Measurements from ENCODE around the gene SMU1.
A peak's percentile ranks its signal among the peaks of the same experiment; 100 is the strongest.
"Not testable (repeated sequence)": the region's sequence is repeated elsewhere in the genome, so short reads cannot be mapped to it uniquely, and the experiment has no call there.

Gene SMU1

DNA sequence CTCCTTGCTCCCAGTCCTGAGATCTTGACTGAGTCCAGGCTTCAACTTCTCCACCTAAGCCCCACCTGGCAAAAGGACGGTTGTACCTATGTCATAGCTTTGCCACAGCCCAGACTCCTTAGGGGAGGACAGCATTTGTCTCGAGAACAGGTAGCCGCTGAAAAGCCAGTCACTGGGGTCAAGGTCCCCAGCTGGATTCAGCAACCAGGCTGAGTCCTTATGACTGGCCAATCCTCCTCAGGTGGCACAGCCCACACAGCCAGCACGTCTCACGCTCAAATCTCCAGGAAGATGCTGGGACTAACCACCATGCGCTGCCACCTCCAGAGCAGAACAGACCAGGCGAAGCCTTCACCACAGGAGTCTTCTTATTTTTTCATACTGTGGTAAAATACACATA lies 27.9 kb upstream of the SMU1 start:
- DNase-seq = no peak

DNA sequence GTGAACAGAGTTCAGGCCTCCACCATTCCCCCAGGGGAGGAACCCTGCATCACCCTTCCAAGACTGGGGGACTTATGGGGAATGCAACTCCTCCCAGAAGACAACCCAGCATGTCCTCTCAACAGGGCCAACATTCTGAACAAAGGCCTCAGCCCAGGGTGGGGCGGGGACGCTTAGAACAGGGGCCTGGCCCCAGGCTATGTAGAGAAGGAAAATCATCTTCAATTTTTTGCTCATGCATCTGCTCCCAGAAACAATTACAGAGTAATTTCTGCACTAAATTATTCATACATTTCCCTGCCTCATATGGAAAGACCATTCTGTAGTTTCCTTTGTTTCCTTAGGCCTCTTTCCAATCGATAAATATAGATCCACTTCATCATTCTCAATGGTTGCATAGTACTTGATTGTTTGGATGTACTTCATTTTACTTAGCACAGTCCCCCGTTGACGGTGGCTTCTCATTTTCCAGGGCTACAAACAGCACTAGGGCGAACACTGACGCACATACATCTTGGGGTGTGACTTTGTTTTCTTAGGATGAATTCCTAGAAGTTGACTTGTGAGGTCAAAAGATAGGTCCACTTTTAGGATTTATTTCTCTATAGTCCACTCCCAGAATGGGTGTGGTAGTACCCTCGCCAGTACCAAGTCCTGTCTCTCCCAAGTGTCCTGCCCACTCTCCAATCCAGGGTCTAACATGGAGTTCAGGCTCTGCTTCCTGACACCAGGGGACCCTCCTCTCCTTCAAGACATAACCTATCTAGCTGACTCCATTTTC lies 27.2 kb upstream of the SMU1 start:
- no peak for DNase-seq

DNA sequence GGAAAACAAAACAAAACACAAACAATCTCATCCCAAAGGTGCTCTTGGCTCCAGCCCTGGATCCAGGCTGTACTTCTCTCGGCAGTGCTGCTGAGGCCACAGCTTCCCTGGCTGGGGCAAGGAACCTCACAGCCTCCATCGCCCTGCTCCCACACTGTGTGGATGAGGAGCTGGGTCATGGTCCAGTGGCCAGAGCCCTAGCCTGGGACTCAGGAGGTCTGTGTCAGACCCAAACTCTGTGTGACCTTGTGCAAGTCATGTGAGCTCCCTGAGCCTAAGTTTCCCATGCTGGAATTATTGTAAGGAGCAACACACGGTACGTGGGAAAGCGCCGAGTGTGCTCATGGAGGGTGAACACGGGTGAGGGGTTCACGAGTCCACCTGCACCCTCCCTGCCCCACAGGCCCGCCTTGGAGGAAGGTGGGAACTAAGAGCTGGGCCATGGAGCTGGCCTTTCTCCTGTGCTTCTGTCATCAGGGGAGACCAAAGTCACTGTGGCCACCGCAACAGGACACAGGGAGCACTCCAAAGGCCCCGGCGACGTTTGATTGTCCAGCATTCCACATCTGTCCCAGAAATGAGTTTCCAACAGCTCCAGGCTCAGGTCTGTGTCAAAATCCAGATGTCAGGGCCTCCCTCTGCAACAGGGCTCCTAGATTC lies 26.2 kb upstream of the SMU1 start:
- no peak for DNase-seq

DNA sequence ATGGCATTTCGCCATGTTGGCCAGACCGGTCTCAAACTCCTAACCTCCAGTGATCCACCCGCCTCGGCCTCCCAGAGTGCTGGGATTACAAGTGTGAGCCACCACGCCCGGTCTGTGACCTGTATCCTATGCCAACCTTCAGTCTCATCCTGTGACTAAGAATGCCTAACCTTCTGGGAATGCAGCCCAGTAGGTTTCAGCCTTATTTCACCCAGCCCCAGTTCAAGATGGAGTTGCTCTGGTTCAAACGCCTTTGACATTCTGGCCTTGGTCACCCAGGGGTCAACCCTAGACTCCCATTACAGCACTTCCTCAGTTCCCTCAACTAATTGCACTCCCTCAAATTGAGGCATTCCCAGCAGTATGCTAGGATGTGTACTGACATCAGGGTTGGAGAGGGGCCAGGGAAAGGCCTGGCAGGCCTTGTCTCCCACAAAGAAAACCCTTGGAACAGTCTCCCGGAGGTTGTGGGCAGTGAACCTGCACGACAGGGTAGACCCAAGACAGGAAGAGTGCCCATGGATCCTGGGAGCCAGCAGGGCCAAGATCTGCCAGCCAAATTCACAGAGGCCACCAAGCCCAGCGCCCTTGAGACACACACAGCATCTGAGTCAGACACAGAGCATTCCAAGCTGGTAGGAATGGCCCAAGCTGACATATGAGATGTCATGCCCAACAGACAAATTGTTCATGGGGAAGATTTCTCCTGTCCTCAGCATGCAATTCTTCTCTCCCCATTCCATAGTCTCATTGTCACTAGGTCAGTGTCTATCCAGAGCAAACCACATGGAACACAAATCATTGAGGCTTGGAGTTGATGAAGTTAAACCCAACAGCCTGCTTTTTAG lies 24.9 kb upstream of the SMU1 start:
- no peak for DNase-seq

DNA sequence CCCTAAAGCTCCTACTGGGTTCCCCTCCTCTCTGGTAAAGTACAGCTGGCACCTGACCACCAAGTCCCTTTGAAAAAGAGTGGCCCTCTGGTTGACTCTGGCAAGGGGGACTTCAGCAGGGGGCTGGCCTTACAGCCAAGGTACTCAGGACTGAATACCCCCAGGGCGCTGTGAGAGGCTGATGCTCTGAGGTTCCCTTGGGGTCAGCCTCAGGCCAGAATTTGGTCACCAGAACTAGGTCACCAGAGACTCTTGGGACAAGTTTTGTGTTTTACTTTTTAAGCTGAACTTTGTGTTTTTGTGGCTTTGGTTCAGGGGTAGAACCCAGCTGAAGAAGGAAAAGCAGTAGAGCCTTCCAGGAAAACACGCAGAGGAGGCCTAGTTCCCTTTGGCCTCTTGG lies 23.3 kb upstream of the SMU1 start:
- DNase-seq = no peak

DNA sequence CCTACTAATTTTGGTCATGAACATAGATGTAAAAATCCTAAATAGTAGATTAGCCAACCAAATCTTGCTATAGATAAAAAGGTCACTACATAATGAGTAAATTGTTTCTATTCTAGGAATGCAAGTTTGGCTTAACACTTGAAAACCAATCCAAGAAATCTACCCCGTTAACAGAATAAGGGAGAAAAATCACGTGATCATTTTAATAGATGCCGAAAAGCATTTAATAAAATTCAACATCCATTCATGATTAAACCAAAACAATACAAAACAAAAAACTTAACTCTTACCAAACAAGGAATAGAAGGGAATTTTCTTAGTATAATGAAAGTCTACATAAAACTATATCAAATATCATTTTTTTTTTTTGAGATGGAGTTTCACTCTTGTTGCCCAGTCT lies 20.7 kb upstream of the SMU1 start:
- no peak for DNase-seq

DNA sequence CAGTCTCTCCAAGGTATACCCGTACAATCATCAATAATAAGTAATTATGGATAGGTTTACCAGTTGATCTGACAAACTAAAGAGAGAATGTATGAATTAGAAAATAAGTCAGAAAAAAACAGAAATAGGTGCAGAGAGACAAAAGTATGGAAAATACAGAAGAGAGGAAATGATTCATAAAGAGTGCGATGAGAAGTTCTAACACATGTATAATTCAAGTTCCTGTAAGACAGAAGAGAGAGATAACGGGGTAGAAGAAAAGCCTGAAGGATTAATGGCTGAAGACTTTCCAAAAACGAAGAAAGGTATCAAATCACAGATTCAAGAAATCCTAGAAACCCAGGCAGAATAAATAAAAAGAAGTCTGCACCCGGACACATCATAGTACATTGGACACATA lies 16.2 kb upstream of the SMU1 start:
- no peak for DNase-seq

DNA sequence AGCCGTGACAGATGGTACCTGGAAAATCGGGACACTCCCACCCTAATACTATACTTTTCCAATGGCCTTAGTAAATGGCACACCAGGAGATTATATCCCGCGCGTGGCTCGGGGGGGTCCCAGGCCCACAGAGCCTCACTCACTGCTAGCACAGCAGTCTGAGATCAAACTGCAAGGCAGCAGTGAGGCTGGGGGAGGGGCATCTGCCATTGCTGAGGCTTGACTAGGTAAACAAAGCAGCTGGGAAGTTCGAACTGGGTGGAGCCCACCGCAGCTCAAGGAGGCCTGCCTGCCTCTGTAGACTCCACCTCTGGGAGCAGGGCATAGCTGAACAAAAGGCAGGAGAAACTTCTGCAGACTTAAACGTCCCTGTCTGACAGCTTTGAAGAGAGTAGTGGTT lies 9.2 kb upstream of the SMU1 start:
- DNase-seq = not testable (repeated sequence)

DNA sequence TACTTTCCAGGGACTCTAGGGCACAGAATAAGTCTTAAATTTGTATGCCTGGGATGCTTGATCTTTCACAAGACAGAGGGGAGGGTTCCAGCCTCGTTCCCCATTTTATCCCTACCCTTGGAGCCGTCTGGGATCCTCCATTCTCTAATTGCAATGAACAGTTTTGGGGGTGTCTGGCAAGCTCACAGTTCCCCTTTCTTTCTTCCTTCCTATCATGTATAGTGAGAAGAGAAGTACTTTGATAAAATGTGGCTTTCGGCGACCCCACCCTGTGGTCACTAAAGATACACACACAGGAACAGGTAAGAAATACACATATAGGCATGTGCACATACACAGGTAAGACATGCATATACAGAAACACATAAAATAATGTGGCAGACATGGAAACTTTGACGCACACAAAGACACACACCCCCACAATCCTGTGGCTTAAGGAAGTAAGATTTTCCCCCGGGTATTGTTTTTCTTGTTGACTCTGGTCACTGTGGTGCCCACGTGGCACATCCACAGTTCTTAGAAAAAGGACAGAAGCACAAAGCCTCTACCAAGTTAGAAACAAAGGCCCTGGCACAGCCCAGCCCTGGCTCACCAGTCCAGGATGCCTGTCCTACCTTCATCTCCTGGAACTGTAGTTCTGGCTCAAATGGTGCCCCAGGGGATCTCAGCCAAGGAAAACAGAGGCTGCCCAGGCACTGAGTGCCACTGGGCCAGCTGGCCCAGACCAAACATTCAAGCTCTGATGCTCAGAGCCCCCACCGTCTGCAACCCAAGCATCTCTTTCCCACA lies 6.3 kb upstream of the SMU1 start:
- no peak for DNase-seq

DNA sequence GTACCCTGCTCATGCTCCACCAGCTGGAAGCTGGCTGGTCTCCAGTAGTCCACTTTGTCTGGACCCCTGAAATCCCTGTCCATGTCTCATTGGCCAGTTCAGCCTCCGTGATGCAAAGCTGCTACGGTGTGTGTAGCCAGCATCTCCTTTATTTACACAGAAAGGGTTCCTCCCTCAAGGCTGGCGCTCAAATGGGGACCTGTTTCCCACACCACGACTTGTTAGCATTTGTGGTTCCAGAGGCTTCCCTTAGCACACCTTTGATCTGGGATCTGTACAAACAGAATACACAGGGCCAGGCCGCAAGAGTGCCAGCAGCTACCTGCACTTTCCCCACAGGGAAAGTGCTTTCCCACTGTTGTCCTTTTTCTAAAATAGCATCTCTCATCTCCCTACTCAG lies 5.7 kb upstream of the SMU1 start:
- DNase-seq = no peak

DNA sequence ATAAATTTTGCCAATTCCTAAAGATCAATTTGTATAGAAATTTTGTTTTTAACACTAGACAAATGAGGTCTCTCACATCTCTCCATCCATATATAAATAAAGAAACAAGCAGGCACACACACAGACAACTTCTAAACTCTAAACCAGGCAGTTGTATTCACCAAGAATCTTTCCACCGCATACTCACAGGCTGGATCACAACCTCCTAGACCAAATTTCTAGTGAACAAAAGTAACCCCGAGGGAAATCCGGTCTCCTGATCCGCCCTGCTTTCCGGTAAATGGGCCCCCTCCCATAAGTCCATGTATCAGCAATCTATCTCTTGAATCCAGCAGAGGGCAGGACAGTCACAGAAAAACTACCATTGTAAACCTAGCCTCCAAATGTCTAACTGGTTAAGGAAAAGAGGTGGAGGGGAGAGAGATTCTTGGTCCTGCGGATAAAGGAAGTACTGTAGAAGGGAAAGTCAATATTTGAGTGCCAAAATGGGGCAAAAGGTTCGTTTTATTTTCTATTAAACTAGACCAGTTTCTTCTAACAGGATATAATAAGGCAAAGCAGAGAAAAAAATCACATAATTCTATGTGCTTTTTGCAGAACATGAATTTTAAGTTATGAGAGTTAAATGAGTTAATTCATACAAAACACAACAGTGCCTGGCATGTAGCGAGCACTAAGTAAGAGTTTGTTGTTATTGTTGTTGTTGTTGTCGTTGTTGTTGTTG lies 4.8 kb upstream of the SMU1 start:
- DNase-seq = peak; percentile 85

DNA sequence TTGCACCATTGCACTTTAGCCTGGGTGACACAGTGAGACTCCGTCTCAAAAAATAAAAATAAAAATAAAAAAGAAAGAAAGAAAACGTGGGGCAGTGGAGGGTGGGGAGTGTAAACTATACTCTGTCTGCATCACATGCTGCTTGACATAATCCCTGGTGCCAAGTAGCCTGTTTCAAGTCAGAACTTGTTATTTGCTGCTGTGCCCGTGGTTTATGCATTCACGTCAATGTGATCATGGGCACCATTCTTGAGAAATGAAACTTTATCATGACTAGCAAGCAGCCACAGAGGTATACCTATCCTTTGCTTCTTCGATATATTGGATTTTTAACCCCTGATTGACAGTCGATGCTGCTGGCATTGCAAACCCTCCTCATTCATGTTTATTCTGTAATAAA lies 4.1 kb upstream of the SMU1 start:
- DNase-seq = no peak

DNA sequence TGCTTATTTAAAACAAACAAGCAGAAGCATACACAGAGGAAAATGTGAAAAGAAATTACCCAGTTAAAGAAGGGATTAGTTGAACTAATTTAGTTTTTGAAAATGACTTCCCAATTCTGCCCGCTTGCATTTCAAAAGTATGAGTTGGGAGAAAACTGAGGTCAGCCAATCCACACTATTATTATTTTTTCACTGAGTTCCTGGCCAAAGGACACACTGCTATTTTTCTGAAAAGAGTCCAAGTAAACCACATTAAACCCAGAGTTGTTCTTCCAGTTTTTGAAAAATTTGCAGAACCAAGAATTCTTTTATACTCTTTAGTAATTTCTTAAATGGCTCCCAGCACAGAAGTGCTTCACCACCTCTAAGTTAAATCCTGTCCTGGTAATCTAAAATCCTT lies 7.5 kb downstream of the SMU1 start:
- no peak for DNase-seq

DNA sequence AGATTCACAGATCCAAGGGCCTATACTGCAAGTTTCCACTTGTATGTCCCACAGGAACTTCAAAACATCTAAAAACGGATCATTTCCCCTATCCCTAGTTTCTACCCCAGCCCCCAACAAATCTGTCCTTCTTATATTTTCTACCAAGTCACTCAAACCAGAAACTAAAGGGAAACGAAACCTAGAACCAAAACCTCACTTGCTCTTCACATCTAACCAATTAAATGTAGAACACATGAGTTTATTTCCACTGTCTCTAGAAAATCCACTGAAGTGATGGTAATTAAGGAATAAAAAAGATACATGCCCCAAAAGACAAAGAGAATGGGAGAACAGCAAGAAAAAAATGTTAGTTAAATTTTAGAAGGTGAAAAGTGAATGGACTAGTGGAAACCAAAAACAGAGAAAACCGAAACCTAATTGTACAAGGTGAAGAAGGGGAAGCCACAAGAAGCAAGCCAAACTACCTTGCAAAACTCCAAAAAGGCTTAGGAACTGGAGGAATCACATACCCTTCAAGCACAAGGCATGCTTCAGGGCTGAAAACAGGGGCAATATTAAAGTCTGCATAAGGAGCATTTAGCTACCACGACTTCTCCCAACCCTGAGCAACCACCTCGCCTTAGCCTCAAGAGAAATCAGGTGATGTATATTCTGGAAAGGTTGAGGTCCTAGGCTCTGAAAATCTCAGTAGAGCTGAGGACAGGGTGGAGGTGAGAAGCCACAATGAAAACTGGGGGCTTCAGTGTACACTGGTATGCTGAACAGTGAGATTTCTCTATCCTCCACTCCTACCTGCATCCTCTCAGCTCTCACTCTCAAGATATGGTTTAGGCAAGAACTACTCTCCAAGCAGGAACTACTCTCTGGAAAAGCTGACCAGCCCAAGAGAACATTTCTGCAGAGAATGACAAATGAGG lies 11.1 kb downstream of the SMU1 start:
- DNase-seq = no peak

DNA sequence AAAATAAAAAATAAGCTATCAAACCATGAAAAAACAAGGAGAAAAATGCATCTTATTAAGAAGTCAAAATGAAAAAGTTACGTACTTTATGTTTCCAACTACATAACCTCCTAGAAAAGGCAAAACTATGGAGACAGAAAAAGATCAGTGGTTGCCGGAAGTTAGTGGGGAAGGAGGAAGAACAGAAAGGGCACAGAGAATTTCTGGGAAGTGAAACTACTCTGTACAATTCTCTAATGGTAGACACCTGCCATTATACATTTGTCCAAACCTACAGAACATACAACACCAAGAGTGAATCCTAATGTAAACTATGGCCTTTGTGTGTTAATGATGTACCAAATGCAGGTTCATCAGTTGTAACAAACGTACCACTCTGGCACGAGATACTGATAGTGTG lies 25.3 kb downstream of the SMU1 start:
- DNase-seq = no peak

DNA sequence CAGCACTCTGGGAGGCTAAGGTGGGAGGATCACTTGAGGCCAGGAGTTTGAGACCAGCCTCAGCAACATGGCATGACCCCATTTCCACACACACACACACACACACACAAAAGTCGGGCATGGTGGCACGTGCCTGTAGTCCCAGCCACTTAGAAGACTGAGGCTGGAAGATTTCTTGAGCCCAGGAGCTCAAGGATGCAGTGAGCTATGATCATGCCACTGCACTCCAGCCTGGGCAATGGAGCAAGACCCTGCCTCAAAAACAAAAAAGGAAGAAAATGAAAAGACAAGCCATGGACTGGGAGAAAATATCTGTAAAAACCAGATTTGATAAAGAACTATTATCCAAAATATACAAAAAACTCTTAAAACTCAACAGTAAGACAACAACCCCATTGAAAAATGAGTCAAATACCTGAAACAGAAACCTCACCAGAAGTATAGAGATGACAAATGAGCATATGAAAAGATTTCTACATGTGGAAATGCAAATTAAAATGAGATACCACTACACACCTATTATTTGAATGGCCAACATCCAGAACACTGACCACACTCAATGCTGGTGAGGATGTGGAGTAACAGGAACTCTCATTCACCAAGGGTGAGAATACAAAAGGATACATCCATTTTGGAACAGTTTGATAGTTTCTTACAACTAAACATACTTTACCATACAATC lies 26.7 kb downstream of the SMU1 start:
- no peak for DNase-seq

DNA sequence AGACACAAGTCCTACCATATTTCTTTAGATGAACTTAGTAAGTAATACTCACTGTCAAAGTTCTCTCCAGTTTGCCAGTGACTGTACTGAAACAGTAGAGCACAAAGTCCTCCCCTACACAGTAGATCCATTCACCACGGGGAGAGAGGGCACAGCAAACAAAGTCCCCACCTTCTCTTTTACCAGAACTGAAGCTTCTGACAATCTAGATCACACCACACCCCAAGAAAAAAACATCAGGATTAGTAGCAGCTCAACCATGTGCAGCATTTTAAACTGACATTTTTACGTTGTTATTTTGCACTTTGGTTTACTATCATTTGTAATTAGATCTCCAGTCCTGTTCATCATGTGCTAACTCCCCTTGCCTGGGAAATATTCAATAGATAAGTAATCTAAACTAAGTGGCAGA lies 28.4 kb downstream of the SMU1 start:
- no peak for DNase-seq

DNA sequence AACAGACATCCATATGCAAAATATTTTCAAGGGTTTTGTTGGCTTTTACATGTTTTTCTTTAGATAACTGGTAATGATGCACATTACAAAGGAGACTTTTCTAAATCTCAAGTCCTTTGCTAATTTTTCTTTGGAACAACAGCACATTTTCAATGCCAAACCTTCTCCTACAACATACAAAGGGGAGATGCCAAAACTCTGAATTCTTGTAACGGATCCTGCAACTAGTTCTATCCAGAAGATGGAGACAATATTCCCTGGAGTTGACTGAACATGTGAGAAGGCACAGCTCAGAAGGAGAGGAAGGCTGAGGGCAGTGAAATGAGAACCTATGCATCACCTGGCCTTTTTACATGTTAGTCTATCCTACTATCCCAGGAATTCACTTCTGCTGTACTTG lies 30.4 kb downstream of the SMU1 start:
- DNase-seq = no peak

DNA sequence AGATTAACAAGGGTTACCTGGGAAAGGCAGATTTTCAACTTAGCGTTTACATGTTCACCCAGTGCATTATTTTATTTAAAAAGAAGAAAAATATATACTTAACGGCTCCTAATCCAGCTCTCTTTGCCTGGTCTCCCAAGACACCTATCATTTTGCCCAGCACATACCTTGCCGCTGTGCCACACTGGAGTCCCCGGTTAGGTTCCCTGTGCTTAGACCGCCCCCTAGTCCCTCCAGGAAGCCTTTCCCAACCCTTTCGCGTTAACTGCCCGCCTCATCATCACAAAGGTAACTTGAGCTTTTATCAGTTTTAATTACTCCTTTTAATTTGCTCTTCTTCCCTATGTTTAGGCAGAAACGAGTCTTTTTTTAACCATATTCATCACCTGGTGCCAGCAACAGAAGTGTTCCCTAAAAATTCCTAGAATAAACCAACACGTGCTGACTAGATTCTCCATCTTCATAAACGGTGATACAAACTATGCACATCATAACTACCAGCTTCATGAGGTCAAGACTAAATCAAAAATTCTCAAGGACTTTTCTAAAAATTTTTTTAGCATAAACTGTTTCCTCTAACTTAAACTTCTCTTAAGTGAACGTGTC lies 31.7 kb downstream of the SMU1 start:
- no peak for DNase-seq

DNA sequence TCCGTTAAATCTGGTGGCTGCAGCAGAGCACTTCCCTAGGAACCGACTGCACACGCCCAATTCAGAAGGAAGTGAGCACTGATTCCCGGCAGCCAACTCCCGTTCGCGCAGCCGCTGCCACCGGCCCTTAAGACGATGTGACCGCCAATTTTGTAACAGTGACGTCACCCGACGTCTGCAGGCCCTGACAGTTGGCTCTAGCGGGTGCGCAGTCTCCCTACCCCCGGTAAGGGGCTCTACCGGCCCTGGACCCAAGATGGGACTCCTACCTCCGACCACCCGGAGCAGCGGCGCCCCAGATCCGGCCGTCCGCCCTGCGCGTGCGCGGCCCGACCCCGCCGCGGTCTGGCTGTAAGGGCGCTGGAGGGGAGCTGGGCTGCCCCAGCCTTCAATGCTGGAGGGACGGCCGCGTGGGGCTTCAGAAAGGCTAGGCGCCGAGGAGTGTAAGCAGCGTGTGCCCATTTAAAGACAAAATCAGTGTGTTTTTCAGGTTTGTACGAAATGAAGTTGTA lies 32.3 kb downstream of the SMU1 start:
- DNase-seq = no peak
